Stimulated activated CD4-positive, alpha-beta T cell treated with anti-CD3 and anti-CD28 coated beads, Interleukin-15, amount 100 ng/mL, for 48 hours (primary cell): ENCODE measurements around the gene SPARC.
"Not testable (repeated sequence)": the region's sequence is repeated elsewhere in the genome, so short reads cannot be mapped to it uniquely, and the experiment has no call there.

Experiments
- DNase-seq, 2 donors: peaks; one replicate each; pipeline ENCODE4 v3.0.0-alpha.2; 2020; ENCODE audit warnings: low read depth in 2 of 2

Gene SPARC

GRCh38 chr5:151686674-151687407 lies at the start of gene SPARC:
Gene SPARC, minus strand, starts transcription at chr5:151686915. Its CDS starts 10,727 bp downstream, at chr5:151676188.
- no peak for DNase-seq

- DNase-seq = no peak
Measured at GRCh38 chr5:151735646-151736045, 48.9 kb upstream of the SPARC start.

- no peak for DNase-seq
Measured at GRCh38 chr5:151734064-151734408, 47.3 kb upstream of the SPARC start.

- DNase-seq = no peak
Measured at GRCh38 chr5:151733358-151734063, 46.8 kb upstream of the SPARC start.

GRCh38 chr5:151730381-151730780 lies 43.7 kb upstream of the SPARC start:
- no peak for DNase-seq

GRCh38 chr5:151729597-151729996 lies 42.9 kb upstream of the SPARC start:
- not testable (repeated sequence) for DNase-seq

GRCh38 chr5:151724360-151724759 lies 37.6 kb upstream of the SPARC start:
- no peak for DNase-seq

GRCh38 chr5:151722546-151722945 lies 35.8 kb upstream of the SPARC start:
- DNase-seq = no peak

- no peak for DNase-seq
Measured at GRCh38 chr5:151721812-151722391, 35.2 kb upstream of the SPARC start.

GRCh38 chr5:151721087-151721646 lies 34.5 kb upstream of the SPARC start:
- DNase-seq = no peak

- DNase-seq = no peak
Measured at GRCh38 chr5:151720215-151720614, 33.5 kb upstream of the SPARC start.

- no peak for DNase-seq
Measured at GRCh38 chr5:151719228-151720000, 32.7 kb upstream of the SPARC start.

- no peak for DNase-seq
Measured at GRCh38 chr5:151718646-151719045, 31.9 kb upstream of the SPARC start.

- DNase-seq = no peak
Measured at GRCh38 chr5:151718153-151718552, 31.4 kb upstream of the SPARC start.

- no peak for DNase-seq
Measured at GRCh38 chr5:151717416-151717815, 30.7 kb upstream of the SPARC start.

GRCh38 chr5:151709109-151709735 lies 22.5 kb upstream of the SPARC start:
- no peak for DNase-seq

- no peak for DNase-seq
Measured at GRCh38 chr5:151708126-151708525, 21.4 kb upstream of the SPARC start.

- DNase-seq = no peak
Measured at GRCh38 chr5:151707567-151707966, 20.9 kb upstream of the SPARC start.

GRCh38 chr5:151706906-151707305 lies 20.2 kb upstream of the SPARC start:
- no peak for DNase-seq

- DNase-seq = no peak
Measured at GRCh38 chr5:151703780-151704179, 17.1 kb upstream of the SPARC start.

GRCh38 chr5:151703227-151703626 lies 16.5 kb upstream of the SPARC start:
- no peak for DNase-seq
